Fibroblast of skin of right quadriceps (primary cell): ENCODE results near the gene PRR32.
A peak's percentile ranks its signal among the peaks of the same experiment; 100 is the strongest.
"Not testable (repeated sequence)": the region's sequence is repeated elsewhere in the genome, so short reads cannot be mapped to it uniquely, and the experiment has no call there.

Source experiments
- DNase-seq: peaks from one replicate; pipeline ENCODE4 v3.0.0-alpha.2; 2013

PRR32 gene

GRCh38 chrX:126819429-126819828 lies at the start of gene PRR32:
Gene PRR32 (plus strand): TSS chrX:126819729. CDS start chrX:126819844, 115 bp downstream.
- no peak for DNase-seq

GRCh38 chrX:126770179-126770578 lies 49.4 kb upstream of the PRR32 start:
- peak; percentile 0 for DNase-seq

GRCh38 chrX:126785539-126785938 lies 34.0 kb upstream of the PRR32 start:
- no peak for DNase-seq

- no peak for DNase-seq
Observed at GRCh38 chrX:126799059-126799458, 20.5 kb upstream of the PRR32 start.

- DNase-seq: not testable (repeated sequence)
Observed at GRCh38 chrX:126806784-126807183, 12.7 kb upstream of the PRR32 start.

- no peak for DNase-seq
Observed at GRCh38 chrX:126815806-126816205, 3.7 kb upstream of the PRR32 start.

- no peak for DNase-seq
Observed at GRCh38 chrX:126820700-126821420, 1.3 kb downstream of the PRR32 start.

GRCh38 chrX:126824338-126825007 lies 4.9 kb downstream of the PRR32 start:
- no peak for DNase-seq

- DNase-seq: no peak
Observed at GRCh38 chrX:126825566-126826193, 6.2 kb downstream of the PRR32 start.

- no peak for DNase-seq
Observed at GRCh38 chrX:126836186-126836585, 16.7 kb downstream of the PRR32 start.

- no peak for DNase-seq
Observed at GRCh38 chrX:126847143-126847542, 27.6 kb downstream of the PRR32 start.

- no peak for DNase-seq
Observed at GRCh38 chrX:126855839-126856524, 36.5 kb downstream of the PRR32 start.
